Measurements from ENCODE around the gene EIF4B. TPM values are rescaled to one million over a fixed set of nuclear protein-coding genes. Genes with fewer than 3 reads are reported as not detected.
"Not testable (repeated sequence)": the region's sequence is repeated elsewhere in the genome, so short reads cannot be mapped to it uniquely, and the experiment has no call there.

The EIF4B gene
- total and polyA plus RNA-seq, 2 experiments from 2014 or later: 141 to 584 TPM

GRCh38 chr12:53014709-53015108, 8.5 kb downstream of the EIF4B start (continued):
- no peak for TF ChIP-seq REST (IDR thresholded peaks at IDR 0.05; ENCODE audit: unreplicated experiment)
- no peak for TF ChIP-seq ZNF331 (CRISPR knock-in tag; IDR thresholded peaks at IDR 0.05; ENCODE audit: low read depth)
- TF ChIP-seq EZH2phosphoT487 (IDR thresholded peaks at IDR 0.05; ENCODE audit: unreplicated experiment): no peak
- no peak for TF ChIP-seq EZH2 (IDR thresholded peaks at IDR 0.05; ENCODE audit: low read depth, unreplicated experiment)
- no peak for TF ChIP-seq STAT1 (IDR thresholded peaks at IDR 0.05; ENCODE audit: unreplicated experiment)
- no peak for TF ChIP-seq ETS1 (IDR thresholded peaks at IDR 0.05)

GRCh38 chr12:53025250-53025649, 19.0 kb downstream of the EIF4B start:
- H3K36me3 Mint-ChIP-seq (ENCODE audit: low read depth): peaks cover 93% of the 10 kb centered on the region
- H2AFZ ChIP-seq: no peak overlapping the region
- peaks cover 90% of the 10 kb centered on the region for H3K36me3 ChIP-seq (ENCODE audit: insufficient read depth)
- no peak overlapping the region for H3K4me2 ChIP-seq
- peaks cover 34% of the 10 kb centered on the region for H3F3A ChIP-seq (replicated peaks; ENCODE audit: low read depth)
- no peak overlapping the region for H3K4me3 ChIP-seq
- H3K27me3 ChIP-seq (ENCODE audit: insufficient read depth): no peaks in the 10 kb centered on the region
- no peaks in the 10 kb centered on the region for H3K4me1 ChIP-seq (ENCODE audit: insufficient read depth)
- H3K4me3 Mint-ChIP-seq: no peak overlapping the region
- peak overlapping the region; percentile 21; the same call in 1 of the 2 replicates for H3K27ac ChIP-seq (ENCODE audit: low read depth)
- peaks cover 54% of the 10 kb centered on the region for H3K79me2 ChIP-seq (replicated peaks; ENCODE audit: insufficient read depth)
- peak; percentile 37 for DNase-seq (ENCODE audit: low spot score)
- H3K27me3 Mint-ChIP-seq (ENCODE audit: insufficient read depth, low read depth, poor library complexity): peaks cover 5% of the 10 kb centered on the region
- peak; percentile 60 for ATAC-seq
- H3K9me3 Mint-ChIP-seq: no peaks in the 10 kb centered on the region
- no peak overlapping the region for H3K27ac Mint-ChIP-seq
- no peaks in the 10 kb centered on the region for H3K9me2 ChIP-seq (ENCODE audit: insufficient read depth)
- TF ChIP-seq NANOG (IDR thresholded peaks at IDR 0.05; ENCODE audit: borderline replicate concordance) (no peak), CTCF (conservative IDR thresholded peaks at IDR 0.05; ENCODE audit: low read depth in 2 of 2) (peak in 1 of 2 experiments; percentile 25; a peak in 1 of 4 replicates)
- H3K4me1 Mint-ChIP-seq: no peaks in the 10 kb centered on the region
- H4K20me1 ChIP-seq (replicated peaks; ENCODE audit: insufficient read depth): peaks cover 40% of the 10 kb centered on the region

- H3K36me3 ChIP-seq (ENCODE audit: insufficient read depth): peaks cover 89% of the 10 kb centered on the region
- H3K79me2 ChIP-seq (replicated peaks; ENCODE audit: insufficient read depth): peaks cover 62% of the 10 kb centered on the region
Measured at GRCh38 chr12:53027014-53027413, 20.8 kb downstream of the EIF4B start.

More at GRCh38 chr12:53027014-53027413, 20.8 kb downstream of the EIF4B start:
- H3K4me1 ChIP-seq (ENCODE audit: insufficient read depth); H2AFZ ChIP-seq; H3K9me2 ChIP-seq (ENCODE audit: insufficient read depth); H3K27ac Mint-ChIP-seq; H3K4me3 ChIP-seq; H3K27ac ChIP-seq (ENCODE audit: low read depth); H3K4me1 Mint-ChIP-seq; H3K4me3 Mint-ChIP-seq; H3K27me3 Mint-ChIP-seq (ENCODE audit: insufficient read depth, low read depth, poor library complexity); DNase-seq (ENCODE audit: low spot score); H3K27me3 ChIP-seq (ENCODE audit: insufficient read depth); ATAC-seq; H3K4me2 ChIP-seq; H3K9me3 Mint-ChIP-seq: not testable (repeated sequence)
- Histone ChIP-seq H3F3A (replicated peaks; ENCODE audit: low read depth) (peaks cover 41% of the 10 kb centered on the region), H4K20me1 (replicated peaks; ENCODE audit: insufficient read depth) (peaks cover 47% of the 10 kb centered on the region)
- peaks cover 92% of the 10 kb centered on the region for H3K36me3 Mint-ChIP-seq (ENCODE audit: low read depth)
